ENCODE data around the gene KRCC1.

Gene KRCC1

GRCh38 chr2:88055371-88056128 lies at the start of gene KRCC1:
TSS of gene KRCC1 (minus strand) at chr2:88055783. CDS start at chr2:88028563, 27,220 bp downstream.
- DNase-seq (ENCODE audit: low read depth, low spot score) = peak; percentile 75
- CTCF ChIA-PET = interaction anchor here (1.6 kb wide), 1 partner anchor 16 kb away, joined by 4 read pairs; no protein-coding TSS in a partner anchor
- H3K4me3 ChIP-seq (ENCODE audit: low read depth, low read length) = peak within 1 kb of the TSS; percentile 78
- TF ChIP-seq, protein P1, sequence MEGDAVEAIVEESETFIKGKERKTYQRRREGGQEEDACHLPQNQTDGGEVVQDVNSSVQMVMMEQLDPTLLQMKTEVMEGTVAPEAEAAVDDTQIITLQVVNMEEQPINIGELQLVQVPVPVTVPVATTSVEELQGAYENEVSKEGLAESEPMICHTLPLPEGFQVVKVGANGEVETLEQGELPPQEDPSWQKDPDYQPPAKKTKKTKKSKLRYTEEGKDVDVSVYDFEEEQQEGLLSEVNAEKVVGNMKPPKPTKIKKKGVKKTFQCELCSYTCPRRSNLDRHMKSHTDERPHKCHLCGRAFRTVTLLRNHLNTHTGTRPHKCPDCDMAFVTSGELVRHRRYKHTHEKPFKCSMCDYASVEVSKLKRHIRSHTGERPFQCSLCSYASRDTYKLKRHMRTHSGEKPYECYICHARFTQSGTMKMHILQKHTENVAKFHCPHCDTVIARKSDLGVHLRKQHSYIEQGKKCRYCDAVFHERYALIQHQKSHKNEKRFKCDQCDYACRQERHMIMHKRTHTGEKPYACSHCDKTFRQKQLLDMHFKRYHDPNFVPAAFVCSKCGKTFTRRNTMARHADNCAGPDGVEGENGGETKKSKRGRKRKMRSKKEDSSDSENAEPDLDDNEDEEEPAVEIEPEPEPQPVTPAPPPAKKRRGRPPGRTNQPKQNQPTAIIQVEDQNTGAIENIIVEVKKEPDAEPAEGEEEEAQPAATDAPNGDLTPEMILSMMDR (IDR thresholded peaks at IDR 0.05; ENCODE audit: insufficient read depth, low read length, missing control alignments) = peak; percentile 5
- POLR2A ChIA-PET = interaction anchor here (1.6 kb wide), 1 partner anchor 15 kb away, joined by 4 read pairs; no protein-coding TSS in a partner anchor

GRCh38 chr2:88100489-88100858 lies 44.9 kb upstream of the KRCC1 start:
- ChIA-PET POLR2A (no interaction called here), CTCF (interaction anchor here (1.1 to 2.4 kb wide), 2 partner anchors 39 to 59 kb away, joined by 3 to 8 read pairs; no protein-coding TSS in a partner anchor)
- TF ChIP-seq, protein P1 (IDR thresholded peaks at IDR 0.05; ENCODE audit: insufficient read depth, low read length, missing control alignments) = no peak
- H3K4me3 ChIP-seq (ENCODE audit: low read depth, low read length) = no peak overlapping the region
- no peak for DNase-seq (ENCODE audit: low read depth, low spot score)

- no peak for DNase-seq (ENCODE audit: low read depth, low spot score)
- ChIA-PET CTCF (interaction anchor here (1.1 to 2.4 kb wide), 2 partner anchors 39 to 60 kb away, joined by 3 to 8 read pairs; no protein-coding TSS in a partner anchor), POLR2A (no interaction called here)
- H3K4me3 ChIP-seq (ENCODE audit: low read depth, low read length) = no peak overlapping the region
- TF ChIP-seq, protein P1 (IDR thresholded peaks at IDR 0.05; ENCODE audit: insufficient read depth, low read length, missing control alignments) = no peak
Measured at GRCh38 chr2:88099798-88100488, 44.4 kb upstream of the KRCC1 start.

DNA sequence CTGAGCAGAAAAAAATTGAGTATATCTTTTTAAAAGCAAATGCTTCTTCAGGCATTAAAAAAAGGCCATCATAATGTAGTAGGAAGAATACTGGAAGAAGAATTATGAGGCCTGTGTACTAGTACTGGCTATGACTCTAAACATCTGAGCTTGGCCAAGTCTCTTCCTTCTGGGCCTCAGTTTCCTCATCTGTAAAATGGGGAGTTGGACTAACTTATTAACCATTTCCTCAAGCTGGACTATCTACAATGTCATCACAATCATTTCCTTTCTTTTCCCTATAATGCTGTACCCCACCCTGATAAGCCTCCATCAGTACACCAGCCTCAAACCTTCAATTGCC lies 42.9 kb upstream of the KRCC1 start:
- DNase-seq (ENCODE audit: low read depth, low spot score) = no peak
- TF ChIP-seq, protein P1 (IDR thresholded peaks at IDR 0.05; ENCODE audit: insufficient read depth, low read length, missing control alignments) = no peak
- no peak overlapping the region for H3K4me3 ChIP-seq (ENCODE audit: low read depth, low read length)
- ChIA-PET CTCF (interaction anchor here (0.8 kb wide), 1 partner anchor 61 kb away, joined by 4 read pairs; no protein-coding TSS in a partner anchor), POLR2A (no interaction called here)

DNA sequence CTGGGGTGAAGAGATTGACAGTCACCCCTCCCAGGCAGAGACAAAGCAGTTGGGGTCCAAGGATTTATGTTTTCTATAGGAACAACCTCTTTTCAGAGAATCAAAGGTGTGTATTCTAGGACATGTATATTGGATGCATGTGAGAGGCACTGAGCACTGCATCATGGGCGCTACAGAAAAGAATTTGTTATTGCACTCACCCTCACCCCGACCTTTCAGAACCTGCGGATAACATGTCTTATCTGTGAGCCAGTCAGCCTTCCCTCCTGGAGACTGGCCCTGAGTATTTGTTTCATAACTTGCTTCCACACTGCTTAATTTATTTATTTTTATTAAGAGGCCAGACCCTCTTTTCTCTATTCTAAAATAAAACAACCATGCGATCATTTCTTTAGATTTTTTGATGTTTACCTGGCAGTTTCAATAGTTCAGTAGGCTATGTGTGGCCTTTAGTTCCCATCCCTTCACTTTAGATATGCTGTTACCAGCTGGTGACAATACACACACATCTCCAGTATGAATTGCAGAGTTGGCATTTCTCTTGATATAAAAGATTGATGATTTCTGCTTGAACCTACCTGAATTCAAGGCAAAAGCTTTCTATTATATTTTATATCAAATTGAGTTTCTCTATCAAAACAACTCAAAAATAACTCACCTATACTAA lies 42.4 kb upstream of the KRCC1 start:
- ChIA-PET POLR2A (no interaction called here), CTCF (interaction anchor here (0.8 kb wide), 1 partner anchor 61 kb away, joined by 4 read pairs; no protein-coding TSS in a partner anchor)
- TF ChIP-seq, protein P1 (IDR thresholded peaks at IDR 0.05; ENCODE audit: insufficient read depth, low read length, missing control alignments) = no peak
- H3K4me3 ChIP-seq (ENCODE audit: low read depth, low read length) = no peak overlapping the region
- no peak for DNase-seq (ENCODE audit: low read depth, low spot score)

DNA sequence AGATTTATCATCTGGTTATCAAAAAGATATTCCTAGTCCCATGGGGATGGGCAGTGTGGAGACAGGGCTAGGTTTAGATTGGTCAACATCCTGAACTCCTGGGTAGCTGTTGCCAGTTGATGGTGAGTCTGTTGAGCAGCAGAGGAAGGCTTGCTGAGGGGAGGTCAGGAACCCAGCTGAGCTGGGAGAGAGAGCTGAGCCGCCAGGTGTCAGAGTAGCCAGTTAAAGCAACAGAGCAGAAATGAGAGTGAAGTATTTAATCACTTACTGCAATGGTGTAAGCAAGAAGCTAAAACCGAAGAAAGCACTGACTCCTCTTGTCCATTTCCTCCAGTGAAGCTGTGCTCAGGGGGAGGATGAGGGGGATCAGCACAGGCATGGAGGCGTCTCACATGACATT lies 41.6 kb upstream of the KRCC1 start:
- POLR2A ChIA-PET = no interaction called here
- CTCF ChIA-PET = no interaction called here
- TF ChIP-seq, protein P1 (IDR thresholded peaks at IDR 0.05; ENCODE audit: insufficient read depth, low read length, missing control alignments) = no peak

More for the DNA sequence above, 41.6 kb upstream of the KRCC1 start:
- no peak overlapping the region for H3K4me3 ChIP-seq (ENCODE audit: low read depth, low read length)
- DNase-seq (ENCODE audit: low read depth, low spot score) = no peak
